G401 (cell line): ENCODE measurements around the gene ID4. TPM values are rescaled to one million over a fixed set of nuclear protein-coding genes. Genes with fewer than 3 reads are reported as not detected.

Source experiments
- DNase-seq: peaks from one replicate; pipeline ENCODE4 v3.0.0-alpha.2; 2015; ENCODE audit warnings: low spot score
- in situ Hi-C: cut with HindIII; loops from 2 replicates; pipeline ENCODE4 v1.10.0; 2016; ENCODE audit warnings: low sequenced_read_pairs, mixed read lengths
- total RNA-seq: library from RNA; depleted of rRNA; stranded (reverse); fragments of >200 nt; shearing (Covaris generic); gene quantifications from 2 replicates; pipeline ENCODE4 v1.2.3, GENCODE V29; 2014

ID4 gene
- total RNA-seq, 1 experiment from 2014 or later = 33.5 TPM

GRCh38 chr6:19827903-19828302 lies 9.3 kb upstream of the ID4 start:
- in situ Hi-C loops = no loop called here
- no peak for DNase-seq

- in situ Hi-C loops = no loop called here
- no peak for DNase-seq
Measured at GRCh38 chr6:19830171-19830570, 7.0 kb upstream of the ID4 start.

GRCh38 chr6:19831358-19831757 lies 5.8 kb upstream of the ID4 start:
- DNase-seq = no peak
- in situ Hi-C loops = no loop called here

GRCh38 chr6:19833947-19834346 lies 3.2 kb upstream of the ID4 start:
- in situ Hi-C loops = no loop called here
- no peak for DNase-seq

- no peak for DNase-seq
- in situ Hi-C loops = no loop called here
Measured at GRCh38 chr6:19834858-19835257, 2.3 kb upstream of the ID4 start.

GRCh38 chr6:19835605-19836004 lies 1.6 kb upstream of the ID4 start:
- DNase-seq = no peak
- in situ Hi-C loops = no loop called here

GRCh38 chr6:19837511-19838441 lies 606 bp downstream of the ID4 start:
- in situ Hi-C loops = no loop called here
- no peak for DNase-seq

- in situ Hi-C loops = no loop called here
- DNase-seq = peak; percentile 27
Measured at GRCh38 chr6:19838442-19839236, 1.5 kb downstream of the ID4 start.

- in situ Hi-C loops = no loop called here
- DNase-seq = no peak
Measured at GRCh38 chr6:19839237-19839546, 2.0 kb downstream of the ID4 start.

GRCh38 chr6:19839788-19840187 lies 2.6 kb downstream of the ID4 start:
- in situ Hi-C loops = no loop called here
- DNase-seq = no peak

GRCh38 chr6:19841181-19841580 lies 4.0 kb downstream of the ID4 start:
- no peak for DNase-seq
- in situ Hi-C loops = no loop called here

- in situ Hi-C loops = no loop called here
- no peak for DNase-seq
Measured at GRCh38 chr6:19842030-19842615, 5.0 kb downstream of the ID4 start.

GRCh38 chr6:19844689-19845088 lies 7.5 kb downstream of the ID4 start:
- in situ Hi-C loops = no loop called here
- DNase-seq = no peak

- no peak for DNase-seq
- in situ Hi-C loops = no loop called here
Measured at GRCh38 chr6:19845266-19846041, 8.3 kb downstream of the ID4 start.

GRCh38 chr6:19848465-19849029 lies 11.4 kb downstream of the ID4 start:
- in situ Hi-C loops = no loop called here

GRCh38 chr6:19849196-19849595 lies 12.0 kb downstream of the ID4 start:
- in situ Hi-C loops = no loop called here
- no peak for DNase-seq

More at GRCh38 chr6:19848465-19849029, 11.4 kb downstream of the ID4 start:
- no peak for DNase-seq

- no peak for DNase-seq
- in situ Hi-C loops = no loop called here
Measured at GRCh38 chr6:19849755-19850154, 12.6 kb downstream of the ID4 start.

- in situ Hi-C loops = no loop called here
- DNase-seq = peak; percentile 74
Measured at GRCh38 chr6:19851241-19852089, 14.3 kb downstream of the ID4 start.
